ENCODE data around the gene KCNQ1. TPM values are rescaled to one million over a fixed set of nuclear protein-coding genes. Genes with fewer than 3 reads are reported as not detected.

The KCNQ1 gene
- total and polyA plus RNA-seq, 9 donors = 1.4 to 17.2 (median 3.8) TPM

- WGBS, 3 donors = 79 to 92% (median 88%) methylated on average over 20 of the region's 20 CpGs
- TF ChIP-seq EP300 (IDR thresholded peaks at IDR 0.05) = no peak
- TF ChIP-seq CTCF (IDR thresholded peaks at IDR 0.05) = no peak
- TF ChIP-seq POLR2A (IDR thresholded peaks at IDR 0.05) = no peak
- peaks cover 14% of the 10 kb centered on the region for H3K4me1 ChIP-seq (ENCODE audit: insufficient read depth)
- H3K27ac ChIP-seq = peak overlapping the region; percentile 76 to 86
- intact Hi-C loops (cut with DNase I) = no loop called here
- no peak overlapping the region for H3K4me3 ChIP-seq
- no peaks in the 10 kb centered on the region for H3K9me3 ChIP-seq
- DNase-seq = peak in 2 of 5 donors; percentile 34 to 42
- H3K27me3 ChIP-seq = no peaks in the 10 kb centered on the region
- no peaks in the 10 kb centered on the region for H3K36me3 ChIP-seq
Observed at GRCh38 chr11:2742611-2743426, 298.0 kb downstream of the KCNQ1 start.

- 96 to 98% (median 97%) methylated on average over 19 to 21 of the region's 21 CpGs for WGBS, 3 donors
- peaks cover 14% of the 10 kb centered on the region for H3K4me1 ChIP-seq (ENCODE audit: insufficient read depth)
- no peak overlapping the region for H3K4me3 ChIP-seq
- intact Hi-C loops (cut with DNase I) = no loop called here
- H3K9me3 ChIP-seq = no peaks in the 10 kb centered on the region
- TF ChIP-seq CTCF (IDR thresholded peaks at IDR 0.05) (no peak), POLR2A (IDR thresholded peaks at IDR 0.05) (no peak), EP300 (IDR thresholded peaks at IDR 0.05) (no peak)
- no peaks in the 10 kb centered on the region for H3K27me3 ChIP-seq
- peak in 2 of 5 donors; percentile 21 to 28 for DNase-seq
- H3K36me3 ChIP-seq = no peaks in the 10 kb centered on the region
- no peak overlapping the region for H3K27ac ChIP-seq
Observed at GRCh38 chr11:2743427-2744110, 298.8 kb downstream of the KCNQ1 start.

GRCh38 chr11:2744166-2744565, 299.4 kb downstream of the KCNQ1 start:
- 96 to 98% (median 98%) methylated on average over 9 of the region's 9 CpGs for WGBS, 3 donors
- TF ChIP-seq EP300 (IDR thresholded peaks at IDR 0.05) (no peak), POLR2A (IDR thresholded peaks at IDR 0.05) (no peak), CTCF (IDR thresholded peaks at IDR 0.05) (no peak)
- Histone ChIP-seq H3K9me3 (no peaks in the 10 kb centered on the region), H3K27ac (no peak overlapping the region), H3K4me1 (ENCODE audit: insufficient read depth) (peaks cover 14% of the 10 kb centered on the region), H3K36me3 (no peaks in the 10 kb centered on the region), H3K4me3 (no peak overlapping the region), H3K27me3 (no peaks in the 10 kb centered on the region)
- DNase-seq = peak in 2 of 5 donors; percentile 13 to 21
- intact Hi-C loops (cut with DNase I) = no loop called here

GRCh38 chr11:2745511-2745910, 300.7 kb downstream of the KCNQ1 start:
- 96 to 98% (median 97%) methylated on average over 14 of the region's 14 CpGs for WGBS, 3 donors
- Histone ChIP-seq H3K4me3 (no peak overlapping the region), H3K36me3 (no peaks in the 10 kb centered on the region), H3K27ac (no peak overlapping the region), H3K4me1 (ENCODE audit: insufficient read depth) (peaks cover 17% of the 10 kb centered on the region), H3K9me3 (no peaks in the 10 kb centered on the region), H3K27me3 (no peaks in the 10 kb centered on the region)
- DNase-seq = peak in 2 of 5 donors; percentile 9 to 25
- intact Hi-C loops (cut with DNase I) = no loop called here
- TF ChIP-seq CTCF (IDR thresholded peaks at IDR 0.05) = no peak
- no peak for TF ChIP-seq EP300 (IDR thresholded peaks at IDR 0.05)
- no peak for TF ChIP-seq POLR2A (IDR thresholded peaks at IDR 0.05)
